AG09309 (cell line): ENCODE results near the gene NPNT.
"Not testable (repeated sequence)": the region's sequence is repeated elsewhere in the genome, so short reads cannot be mapped to it uniquely, and the experiment has no call there.

Experiments used
- DNase-seq: peaks from one replicate; pipeline ENCODE4 v3.0.0-alpha.2; 2010; ENCODE audit warnings: low read depth
- H3K4me3 ChIP-seq: 2 replicates; pipeline ENCODE4 v1.5.1; 2011; ENCODE audit warnings: mild to moderate bottlenecking, low read depth, low read length, moderate library complexity; ENCODE audit not compliant: control insufficient read depth
- TF ChIP-seq, protein P1 (sequence below): IDR thresholded peaks from 2 replicates; pipeline ENCODE4 v1.5.1; 2011; ENCODE audit warnings: mild to moderate bottlenecking, low read depth, low read length, inconsistent platforms; ENCODE audit not compliant: insufficient read depth, control insufficient read depth; ENCODE audit errors: missing control alignments

The NPNT gene, protein sequence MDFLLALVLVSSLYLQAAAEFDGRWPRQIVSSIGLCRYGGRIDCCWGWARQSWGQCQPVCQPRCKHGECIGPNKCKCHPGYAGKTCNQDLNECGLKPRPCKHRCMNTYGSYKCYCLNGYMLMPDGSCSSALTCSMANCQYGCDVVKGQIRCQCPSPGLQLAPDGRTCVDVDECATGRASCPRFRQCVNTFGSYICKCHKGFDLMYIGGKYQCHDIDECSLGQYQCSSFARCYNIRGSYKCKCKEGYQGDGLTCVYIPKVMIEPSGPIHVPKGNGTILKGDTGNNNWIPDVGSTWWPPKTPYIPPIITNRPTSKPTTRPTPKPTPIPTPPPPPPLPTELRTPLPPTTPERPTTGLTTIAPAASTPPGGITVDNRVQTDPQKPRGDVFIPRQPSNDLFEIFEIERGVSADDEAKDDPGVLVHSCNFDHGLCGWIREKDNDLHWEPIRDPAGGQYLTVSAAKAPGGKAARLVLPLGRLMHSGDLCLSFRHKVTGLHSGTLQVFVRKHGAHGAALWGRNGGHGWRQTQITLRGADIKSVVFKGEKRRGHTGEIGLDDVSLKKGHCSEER

DNA sequence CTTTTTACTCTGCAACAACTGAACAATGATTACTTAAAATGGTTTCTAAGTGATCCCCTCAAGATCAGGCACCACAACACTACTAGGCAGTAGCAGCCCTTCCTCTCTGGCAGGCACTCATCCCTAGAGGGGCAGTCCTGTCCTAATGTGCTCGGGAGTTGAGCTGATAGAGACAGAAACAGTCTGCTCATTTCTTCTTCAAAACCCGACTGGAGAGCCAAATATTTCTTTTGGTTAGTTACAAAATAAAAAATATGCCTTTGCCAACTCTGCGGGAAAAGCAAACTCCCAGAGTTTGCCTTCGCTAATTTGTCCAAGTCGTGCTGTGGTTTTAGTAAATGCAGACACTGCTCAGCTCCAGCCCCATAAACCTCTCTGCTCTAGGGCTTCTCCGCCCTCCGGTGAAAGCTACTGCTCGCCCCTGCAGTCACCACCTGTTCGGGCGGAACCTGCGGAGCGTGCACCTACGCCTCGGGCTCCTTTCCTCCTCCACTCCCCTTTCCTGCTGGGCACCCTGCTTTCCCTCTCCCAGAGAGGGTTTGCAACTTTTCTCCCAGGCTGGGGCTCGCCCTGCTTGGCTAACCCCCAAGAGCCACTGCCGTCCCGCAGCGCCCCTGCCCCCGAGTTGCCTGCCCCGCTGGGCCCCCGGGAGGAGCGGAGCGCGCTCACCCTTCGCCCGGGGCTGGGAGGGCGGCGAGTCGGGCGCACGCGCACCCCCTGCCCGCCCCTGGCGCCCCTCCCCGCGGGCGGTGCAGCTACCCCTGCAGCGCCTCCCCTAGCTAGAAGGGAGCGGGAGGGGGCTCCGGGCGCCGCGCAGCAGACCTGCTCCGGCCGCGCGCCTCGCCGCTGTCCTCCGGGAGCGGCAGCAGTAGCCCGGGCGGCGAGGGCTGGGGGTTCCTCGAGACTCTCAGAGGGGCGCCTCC, at the start of gene NPNT:
Gene NPNT, plus strand, starts transcription at position 812 of the 923 bp plus-strand sequence. CDS start 182 bp downstream, outside the sequence.
- peak within 1 kb of the TSS; percentile 2 for H3K4me3 ChIP-seq
- no peak for DNase-seq

DNA sequence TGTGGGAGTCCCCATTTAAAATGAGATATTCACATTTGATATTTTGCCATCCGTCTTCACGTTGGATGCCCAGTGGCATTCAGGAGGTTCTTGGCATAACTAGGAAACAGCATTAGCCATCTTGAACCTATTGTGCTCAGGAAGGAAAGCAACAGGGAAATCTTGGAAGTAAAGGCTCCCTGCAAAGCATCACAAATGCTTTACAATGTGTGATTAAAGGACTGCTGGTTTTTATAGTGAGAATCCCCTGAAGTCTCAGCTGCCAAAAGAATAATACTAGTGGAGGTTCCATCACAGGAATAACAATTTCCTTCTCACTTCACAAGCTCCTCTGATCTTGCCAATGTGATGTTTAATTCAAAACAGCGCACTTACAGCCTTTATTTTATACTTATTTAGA, 49.7 kb upstream of the NPNT start:
- TF ChIP-seq, protein P1, sequence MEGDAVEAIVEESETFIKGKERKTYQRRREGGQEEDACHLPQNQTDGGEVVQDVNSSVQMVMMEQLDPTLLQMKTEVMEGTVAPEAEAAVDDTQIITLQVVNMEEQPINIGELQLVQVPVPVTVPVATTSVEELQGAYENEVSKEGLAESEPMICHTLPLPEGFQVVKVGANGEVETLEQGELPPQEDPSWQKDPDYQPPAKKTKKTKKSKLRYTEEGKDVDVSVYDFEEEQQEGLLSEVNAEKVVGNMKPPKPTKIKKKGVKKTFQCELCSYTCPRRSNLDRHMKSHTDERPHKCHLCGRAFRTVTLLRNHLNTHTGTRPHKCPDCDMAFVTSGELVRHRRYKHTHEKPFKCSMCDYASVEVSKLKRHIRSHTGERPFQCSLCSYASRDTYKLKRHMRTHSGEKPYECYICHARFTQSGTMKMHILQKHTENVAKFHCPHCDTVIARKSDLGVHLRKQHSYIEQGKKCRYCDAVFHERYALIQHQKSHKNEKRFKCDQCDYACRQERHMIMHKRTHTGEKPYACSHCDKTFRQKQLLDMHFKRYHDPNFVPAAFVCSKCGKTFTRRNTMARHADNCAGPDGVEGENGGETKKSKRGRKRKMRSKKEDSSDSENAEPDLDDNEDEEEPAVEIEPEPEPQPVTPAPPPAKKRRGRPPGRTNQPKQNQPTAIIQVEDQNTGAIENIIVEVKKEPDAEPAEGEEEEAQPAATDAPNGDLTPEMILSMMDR, result no peak
- DNase-seq, result no peak

More for the DNA sequence above, at the start of gene NPNT:
- TF ChIP-seq, protein P1, result no peak

DNA sequence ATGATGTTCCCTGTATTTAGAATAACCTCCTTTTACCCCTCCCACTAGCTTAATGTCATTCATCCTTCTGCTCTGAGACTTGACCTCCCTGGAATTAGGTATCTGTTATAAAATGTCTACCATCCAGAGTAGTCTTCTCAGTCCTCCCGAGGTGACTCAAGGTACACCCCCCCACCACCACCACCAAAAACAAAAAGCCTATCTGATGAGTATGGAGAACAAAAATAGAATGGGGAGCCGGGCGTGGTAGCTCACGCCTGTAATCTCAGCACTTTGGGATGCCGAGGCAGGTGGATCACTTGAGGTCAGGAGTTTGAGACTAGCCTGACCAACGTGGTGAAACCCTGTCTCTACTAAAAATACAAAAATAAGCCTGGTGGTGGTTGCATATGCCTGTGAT, 46.9 kb upstream of the NPNT start:
- not testable (repeated sequence) for H3K4me3 ChIP-seq, DNase-seq

More for the DNA sequence above, 49.7 kb upstream of the NPNT start:
- no peak overlapping the region for H3K4me3 ChIP-seq

DNA sequence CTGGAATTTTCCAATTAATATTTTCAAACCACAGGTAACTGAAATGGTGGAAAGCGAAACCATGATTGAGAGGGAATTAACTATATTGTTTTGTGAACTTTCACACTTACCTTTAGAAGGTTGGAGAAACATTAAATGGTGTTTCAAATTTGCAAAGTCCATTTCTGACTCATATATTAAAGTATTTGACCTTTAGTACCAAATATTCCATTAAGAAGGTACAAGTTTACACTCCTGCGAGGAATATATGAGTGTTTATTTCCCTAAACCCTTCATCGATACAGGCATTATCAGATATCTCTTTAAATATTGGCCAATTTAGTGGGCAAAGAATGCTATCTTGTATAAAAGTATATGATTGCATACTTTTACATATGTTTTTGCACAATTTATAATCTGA, 44.1 kb upstream of the NPNT start:
- no peak for DNase-seq
- H3K4me3 ChIP-seq, result no peak overlapping the region
- TF ChIP-seq, protein P1, result no peak

DNA sequence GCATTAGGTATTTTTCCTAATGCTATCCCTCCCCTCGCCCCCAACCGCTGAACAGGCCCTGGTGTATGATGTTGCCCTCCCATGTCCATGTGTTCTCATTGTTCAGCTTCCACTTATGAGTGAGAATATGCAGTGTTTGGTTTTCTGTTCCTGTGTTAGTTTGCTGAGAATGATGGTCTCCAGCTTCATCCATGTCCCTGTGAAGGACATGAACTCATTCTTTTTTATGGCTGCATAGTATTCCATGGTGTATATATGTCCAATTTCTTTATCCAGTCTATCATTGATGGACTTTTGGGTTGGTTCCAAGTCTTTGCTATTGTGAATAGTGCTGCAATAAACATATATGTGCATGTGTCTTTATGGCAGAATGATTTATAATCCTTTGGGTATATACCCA, 43.0 kb upstream of the NPNT start:
- DNase-seq, H3K4me3 ChIP-seq: not testable (repeated sequence)

DNA sequence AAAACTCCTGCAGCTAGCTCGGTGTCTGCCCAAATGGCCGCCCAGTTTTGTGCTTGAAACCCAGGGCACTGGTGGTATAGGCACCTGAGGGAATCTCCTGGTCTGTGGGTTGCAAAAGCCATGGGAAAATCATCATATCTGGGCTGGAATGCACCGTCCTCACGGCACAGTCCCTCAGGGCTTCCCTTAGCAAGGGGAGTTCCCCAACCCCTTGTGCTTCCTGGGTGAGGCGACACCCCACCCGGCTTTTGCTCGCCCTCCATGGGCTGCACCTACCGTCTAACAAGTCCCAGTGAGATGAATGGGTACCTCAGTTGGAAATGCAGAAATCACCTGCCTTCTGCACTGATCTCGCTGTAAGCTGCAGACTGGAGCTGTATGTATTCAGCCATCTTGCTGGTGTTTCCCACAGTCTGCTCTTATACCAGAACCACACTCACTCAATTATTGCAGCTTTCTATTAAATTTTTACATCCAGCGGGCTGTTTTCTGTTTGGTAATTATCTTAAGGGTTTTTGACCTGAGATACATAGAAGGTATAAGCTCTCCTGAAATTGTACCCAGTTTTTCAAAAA, 36.7 kb upstream of the NPNT start:
- no peak for DNase-seq
- no peak overlapping the region for H3K4me3 ChIP-seq
- TF ChIP-seq, protein P1, result no peak

DNA sequence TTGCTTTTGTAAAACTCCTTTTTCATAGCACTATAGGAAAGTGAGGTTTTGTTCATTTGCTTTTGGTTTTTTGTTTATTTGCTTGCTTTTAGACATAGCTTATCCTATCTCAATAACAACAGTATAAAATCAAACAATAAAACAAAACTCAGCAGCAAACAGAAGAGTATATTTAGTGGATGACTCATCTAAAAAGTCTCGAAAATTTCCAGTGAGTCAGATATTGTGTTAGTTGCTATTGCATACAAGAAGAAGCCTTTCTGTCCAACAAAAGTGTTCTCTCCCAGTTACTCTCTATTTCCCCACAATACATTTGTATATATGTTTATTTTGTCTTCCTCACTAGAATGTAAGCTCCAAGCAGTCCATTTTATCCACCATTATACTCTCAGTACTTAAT, 36.0 kb upstream of the NPNT start:
- TF ChIP-seq, protein P1, result no peak
- no peak overlapping the region for H3K4me3 ChIP-seq
- peak; percentile 33 for DNase-seq
